Measurements from ENCODE around the gene RINT1. TPM values are rescaled to one million over a fixed set of nuclear protein-coding genes. Genes with fewer than 3 reads are reported as not detected.

Gene RINT1
- total RNA-seq, 2 experiments from 2014 or later, result 20.2 to 22.0 TPM

DNA sequence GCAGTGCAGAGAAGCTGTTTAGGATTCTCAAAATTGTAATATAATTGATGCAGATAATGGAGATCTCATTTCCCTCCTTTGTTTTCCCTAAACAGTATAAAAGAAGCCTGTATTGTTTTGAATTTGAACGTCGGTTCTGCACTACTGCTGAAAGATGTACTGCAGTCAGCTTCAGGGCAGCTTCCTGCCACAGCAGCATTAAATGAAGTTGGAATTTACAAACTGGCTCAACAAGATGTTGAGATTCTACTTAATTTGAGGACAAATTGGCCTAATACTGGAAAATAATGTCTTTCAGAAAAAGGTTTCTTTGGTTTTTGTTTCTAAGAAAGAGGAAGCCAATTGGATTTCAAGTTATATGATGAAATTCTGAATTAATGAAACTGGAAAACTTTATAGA lies 35.0 kb downstream of the RINT1 start:
- no peak for DNase-seq
- Mint-ChIP-seq H3K4me1 (no peaks in the 10 kb centered on the region), H3K9me3 (no peaks in the 10 kb centered on the region), H3K27ac (no peak overlapping the region), H3K27me3 (no peaks in the 10 kb centered on the region), H3K4me3 (no peak overlapping the region), H3K36me3 (ENCODE audit: low read depth) (peaks cover 40% of the 10 kb centered on the region)
- ChIA-PET POLR2A (interaction anchor here (0.6 kb wide), 1 partner anchor 12 kb away, joined by 3 read pairs; no protein-coding TSS in a partner anchor), CTCF (interaction anchor here (0.6 to 1.1 kb wide), 4 partner anchors 21 to 1706 kb away, joined by 3 to 6 read pairs (median 3); no protein-coding TSS in a partner anchor)

- CTCF ChIA-PET, result no interaction called here
- Mint-ChIP-seq H3K27ac (no peak overlapping the region), H3K4me1 (no peaks in the 10 kb centered on the region), H3K36me3 (ENCODE audit: low read depth) (peaks cover 39% of the 10 kb centered on the region), H3K4me3 (no peak overlapping the region), H3K27me3 (no peaks in the 10 kb centered on the region), H3K9me3 (no peaks in the 10 kb centered on the region)
- DNase-seq, result no peak
- POLR2A ChIA-PET, result no interaction called here
Observed at GRCh38 chr7:105567821-105568220, 35.8 kb downstream of the RINT1 start.

- POLR2A ChIA-PET, result no interaction called here
- DNase-seq, result no peak
- CTCF ChIA-PET, result no interaction called here
- Mint-ChIP-seq H3K4me1 (no peaks in the 10 kb centered on the region), H3K27me3 (no peaks in the 10 kb centered on the region), H3K27ac (no peak overlapping the region), H3K36me3 (ENCODE audit: low read depth) (peaks cover 18% of the 10 kb centered on the region), H3K4me3 (no peak overlapping the region), H3K9me3 (no peaks in the 10 kb centered on the region)
Observed at GRCh38 chr7:105571891-105572290, 39.9 kb downstream of the RINT1 start.

DNA sequence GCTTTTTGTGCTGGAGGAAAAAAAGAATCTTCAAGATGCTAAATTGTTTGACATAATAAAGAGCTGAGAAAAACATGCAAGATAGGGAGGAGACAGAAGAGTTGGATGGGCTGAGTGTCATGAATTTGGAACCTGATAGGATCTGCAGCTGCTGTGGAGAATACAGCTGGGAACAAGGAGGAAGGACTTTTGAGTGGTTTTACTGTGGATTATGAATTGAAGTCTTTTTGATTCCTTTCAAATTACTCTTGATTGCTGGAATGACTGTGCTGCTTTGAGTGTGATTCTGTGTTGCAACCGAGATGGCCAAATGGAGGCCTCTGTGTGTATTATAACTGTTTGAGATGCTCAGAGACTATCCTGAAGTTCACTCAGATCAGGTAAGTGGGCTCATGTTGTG lies 45.2 kb downstream of the RINT1 start:
- H3K4me3 Mint-ChIP-seq, result no peak overlapping the region
- peaks cover 7% of the 10 kb centered on the region for H3K4me1 Mint-ChIP-seq
- CTCF ChIA-PET, result interaction anchor here (1.3 kb wide), 1 partner anchor 12 kb away, joined by 4 read pairs; no protein-coding TSS in a partner anchor
- POLR2A ChIA-PET, result no interaction called here
- DNase-seq, result no peak
- no peaks in the 10 kb centered on the region for H3K9me3 Mint-ChIP-seq
- H3K27me3 Mint-ChIP-seq, result no peaks in the 10 kb centered on the region
- no peak overlapping the region for H3K27ac Mint-ChIP-seq
- H3K36me3 Mint-ChIP-seq (ENCODE audit: low read depth), result peaks cover 1% of the 10 kb centered on the region

GRCh38 chr7:105578496-105578895 lies 46.5 kb downstream of the RINT1 start:
- H3K4me3 Mint-ChIP-seq, result no peak overlapping the region
- ChIA-PET CTCF (no interaction called here), POLR2A (no interaction called here)
- H3K27me3 Mint-ChIP-seq, result no peaks in the 10 kb centered on the region
- H3K36me3 Mint-ChIP-seq (ENCODE audit: low read depth), result no peaks in the 10 kb centered on the region
- peaks cover 4% of the 10 kb centered on the region for H3K9me3 Mint-ChIP-seq
- H3K4me1 Mint-ChIP-seq, result peaks cover 8% of the 10 kb centered on the region
- H3K27ac Mint-ChIP-seq, result no peak overlapping the region
- DNase-seq, result no peak

- peaks cover 8% of the 10 kb centered on the region for H3K4me1 Mint-ChIP-seq
- H3K27ac Mint-ChIP-seq, result no peak overlapping the region
- H3K36me3 Mint-ChIP-seq (ENCODE audit: low read depth), result peaks cover 4% of the 10 kb centered on the region
- DNase-seq, result no peak
- POLR2A ChIA-PET, result no interaction called here
- no peaks in the 10 kb centered on the region for H3K27me3 Mint-ChIP-seq
- H3K4me3 Mint-ChIP-seq, result no peak overlapping the region
- CTCF ChIA-PET, result interaction anchor here (0.6 to 1.2 kb wide), 3 partner anchors 48 to 240 kb away, joined by 3 to 4 read pairs (median 3); partner anchors contain the start of gene RINT1
- H3K9me3 Mint-ChIP-seq, result peaks cover 11% of the 10 kb centered on the region
Observed at GRCh38 chr7:105580022-105580740, 48.2 kb downstream of the RINT1 start.

- Mint-ChIP-seq H3K9me3 (peaks cover 11% of the 10 kb centered on the region), H3K27ac (no peak within 1 kb of the TSS), H3K4me1 (peaks cover 16% of the 10 kb centered on the region), H3K36me3 (ENCODE audit: low read depth) (peaks cover 4% of the 10 kb centered on the region), H3K27me3 (no peaks in the 10 kb centered on the region), H3K4me3 (peak within 1 kb of the TSS; percentile 60)
- CTCF ChIA-PET, result interaction anchor here (1.2 kb wide), 1 partner anchor 50 kb away, joined by 3 read pairs; no protein-coding TSS in a partner anchor
- DNase-seq, result peak; percentile 66
- POLR2A ChIA-PET, result interaction anchor here (0.6 kb wide), 1 partner anchor 230 kb away, joined by 4 read pairs; no protein-coding TSS in a partner anchor
Observed at GRCh38 chr7:105581066-105581811, 49.2 kb downstream of the RINT1 start, which contains the start of gene EFCAB10. Gene EFCAB10 (minus strand): TSS chr7:105581493. CDS start chr7:105581463, 30 bp downstream.

- CTCF ChIA-PET, result no interaction called here
- H3K36me3 Mint-ChIP-seq (ENCODE audit: low read depth), result peaks cover 4% of the 10 kb centered on the region
- POLR2A ChIA-PET, result no interaction called here
Observed at GRCh38 chr7:105583061-105583460, 51.1 kb downstream of the RINT1 start.

DNA sequence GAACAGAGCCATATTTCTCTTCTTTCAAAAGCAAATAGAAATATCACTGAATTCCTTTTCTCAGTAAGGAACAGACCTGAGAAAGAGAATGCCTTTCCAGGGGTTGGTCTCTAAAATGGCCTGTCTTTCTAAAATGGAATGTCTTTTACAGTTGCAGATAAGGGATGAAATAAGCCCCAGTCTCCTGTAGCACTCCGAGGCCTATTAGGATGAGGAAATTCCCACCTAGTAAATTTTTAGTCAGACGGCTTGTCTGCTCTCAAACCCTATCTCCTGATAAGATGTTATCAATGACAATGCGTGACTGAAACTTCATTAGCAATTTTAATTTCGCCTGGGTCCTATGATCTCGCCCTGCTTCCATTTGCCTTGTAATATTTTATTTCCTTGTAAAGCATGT lies 52.2 kb downstream of the RINT1 start:
- Mint-ChIP-seq H3K27me3 (no peaks in the 10 kb centered on the region), H3K4me3 (no peak overlapping the region), H3K9me3 (peaks cover 11% of the 10 kb centered on the region), H3K27ac (no peak overlapping the region), H3K36me3 (ENCODE audit: low read depth) (peaks cover 4% of the 10 kb centered on the region), H3K4me1 (peaks cover 38% of the 10 kb centered on the region)
- ChIA-PET CTCF (no interaction called here), POLR2A (no interaction called here)
- DNase-seq, result no peak

More at GRCh38 chr7:105583061-105583460, 51.1 kb downstream of the RINT1 start:
- no peak overlapping the region for H3K4me3 Mint-ChIP-seq
- peaks cover 11% of the 10 kb centered on the region for H3K9me3 Mint-ChIP-seq
- peaks cover 29% of the 10 kb centered on the region for H3K4me1 Mint-ChIP-seq
- H3K27ac Mint-ChIP-seq, result no peak overlapping the region
- no peak for DNase-seq
- no peaks in the 10 kb centered on the region for H3K27me3 Mint-ChIP-seq

- POLR2A ChIA-PET, result no interaction called here
- no peak for DNase-seq
- Mint-ChIP-seq H3K4me1 (peaks cover 42% of the 10 kb centered on the region), H3K27ac (peak overlapping the region; percentile 11), H3K9me3 (peaks cover 11% of the 10 kb centered on the region), H3K4me3 (no peak overlapping the region), H3K36me3 (ENCODE audit: low read depth) (peaks cover 4% of the 10 kb centered on the region), H3K27me3 (no peaks in the 10 kb centered on the region)
- CTCF ChIA-PET, result interaction anchor here (0.8 kb wide), 1 partner anchor 460 kb away, joined by 3 read pairs; no protein-coding TSS in a partner anchor
Observed at GRCh38 chr7:105585850-105586500, 54.0 kb downstream of the RINT1 start.

DNA sequence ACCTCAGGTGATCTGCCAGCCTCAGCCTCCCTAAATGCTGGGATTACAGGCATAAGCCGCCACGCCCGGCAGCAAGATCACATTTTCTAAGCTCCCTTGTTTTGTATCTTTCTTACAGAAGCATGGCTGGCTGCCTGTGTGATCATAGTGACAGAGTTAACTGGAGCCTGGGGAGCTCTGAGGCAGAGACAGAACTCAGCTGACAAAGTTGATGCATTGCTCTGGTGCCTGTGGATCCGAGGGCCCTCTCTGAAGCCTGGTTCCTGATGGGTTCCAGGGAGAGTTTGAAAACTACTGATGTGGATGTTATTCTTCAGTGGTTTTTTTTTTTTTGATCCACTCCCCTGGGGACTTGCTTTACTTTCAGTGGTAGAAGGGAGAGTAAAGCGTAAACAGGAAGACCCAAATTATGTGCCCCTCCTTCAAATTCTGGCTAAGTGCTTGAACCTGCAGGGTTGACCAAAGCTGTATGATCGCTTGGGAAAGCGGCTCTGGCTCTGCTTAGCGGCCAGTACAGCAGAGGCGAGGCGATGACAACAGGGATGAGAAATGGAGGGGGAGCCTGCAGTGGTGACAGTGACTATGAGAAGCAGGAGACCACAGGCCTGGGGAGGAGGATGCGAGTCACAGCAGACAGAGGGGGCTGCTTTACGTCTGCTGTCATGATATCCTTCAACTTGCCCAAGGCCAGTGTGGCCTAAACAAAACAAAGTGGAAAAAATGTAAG lies 56.1 kb downstream of the RINT1 start:
- H3K27ac Mint-ChIP-seq, result peak overlapping the region; percentile 67
- DNase-seq, result no peak
- no peaks in the 10 kb centered on the region for H3K27me3 Mint-ChIP-seq
- no peak overlapping the region for H3K4me3 Mint-ChIP-seq
- POLR2A ChIA-PET, result no interaction called here
- CTCF ChIA-PET, result interaction anchor here (0.6 kb wide), 2 partner anchors 21 to 457 kb away, joined by 3 read pairs; no protein-coding TSS in a partner anchor
- peaks cover 8% of the 10 kb centered on the region for H3K9me3 Mint-ChIP-seq
- H3K36me3 Mint-ChIP-seq (ENCODE audit: low read depth), result peaks cover 4% of the 10 kb centered on the region
- peaks cover 34% of the 10 kb centered on the region for H3K4me1 Mint-ChIP-seq

- ChIA-PET CTCF (interaction anchor here (0.7 to 1.5 kb wide), 9 partner anchors 11 to 167 kb away, joined by 3 to 4 read pairs (median 3); partner anchors contain the start of gene RINT1), POLR2A (no interaction called here)
- H3K27ac Mint-ChIP-seq, result peak overlapping the region; percentile 81
- H3K4me1 Mint-ChIP-seq, result peaks cover 34% of the 10 kb centered on the region
- H3K9me3 Mint-ChIP-seq, result peaks cover 3% of the 10 kb centered on the region
- H3K27me3 Mint-ChIP-seq, result no peaks in the 10 kb centered on the region
- DNase-seq, result peak; percentile 81
- H3K4me3 Mint-ChIP-seq, result no peak overlapping the region
- peaks cover 3% of the 10 kb centered on the region for H3K36me3 Mint-ChIP-seq (ENCODE audit: low read depth)
Observed at GRCh38 chr7:105589356-105590077, 57.5 kb downstream of the RINT1 start.

Measured in activated CD4-positive, alpha-beta T cell treated with anti-CD3 and anti-CD28 coated beads, Interleukin-2, amount 10 ng/mL, durations not matched to agents 7 days and 5 days (primary cell).